ENCODE results near the gene KAZN.

Gene KAZN

DNA sequence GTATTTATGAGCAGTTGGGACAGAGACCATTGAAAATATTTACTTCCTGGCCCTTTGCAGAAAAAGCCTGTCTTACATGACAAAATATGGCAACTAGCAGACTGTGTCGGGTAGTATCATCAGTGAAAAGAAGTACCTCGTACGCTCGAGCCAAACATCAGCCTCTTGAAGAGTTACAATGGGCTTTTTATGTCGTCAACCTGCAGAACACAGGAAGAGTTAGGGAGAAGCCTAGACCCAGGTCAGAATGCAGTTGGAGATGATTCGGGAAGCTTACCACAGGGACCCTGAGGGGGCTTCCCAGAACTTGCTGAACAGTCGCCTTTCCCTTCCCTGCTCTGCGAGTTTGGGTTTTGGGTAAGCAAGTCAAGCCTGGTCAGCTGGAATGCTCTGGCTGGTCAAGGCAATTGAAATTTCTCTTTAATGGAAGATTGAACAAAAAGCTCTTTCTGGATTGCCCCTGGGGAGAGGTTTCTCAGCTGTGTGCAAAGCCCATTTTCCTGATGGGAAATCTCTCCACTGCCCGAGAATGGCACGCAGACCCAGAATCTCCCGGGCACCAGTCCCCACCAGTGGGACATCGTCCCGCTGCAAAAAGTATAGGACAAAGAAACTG lies 291.4 kb downstream of the KAZN start:
- Histone ChIP-seq H2BK5ac (ENCODE audit: low read depth, low read length, poor library complexity) (no peak overlapping the region), H3K4me1 (ENCODE audit: control insufficient read depth in 1 of 2, insufficient read depth in 2 of 2, low read length in 2 of 2) (no peaks in the 10 kb centered on the region), H2BK120ac (ENCODE audit: insufficient read depth, low read length, poor library complexity) (no peak overlapping the region), H4K91ac (ENCODE audit: low read depth, low read length) (no peak overlapping the region), H3K18ac (ENCODE audit: low read length) (no peak overlapping the region), H3K36me3 (ENCODE audit: control insufficient read depth in 1 of 2, insufficient read depth in 2 of 2, low read length in 2 of 2) (no peaks in the 10 kb centered on the region), H2BK12ac (ENCODE audit: low read length) (no peak overlapping the region), H3K9me3 (ENCODE audit: insufficient read depth, low read depth, low read length) (no peaks in the 10 kb centered on the region), H3K79me2 (ENCODE audit: control insufficient read depth, insufficient read depth, low read length, poor library complexity) (no peaks in the 10 kb centered on the region), H3K27ac (ENCODE audit: low read depth, low read length) (no peak overlapping the region), H3K23ac (ENCODE audit: low read length) (no peak overlapping the region), H3K4me2 (ENCODE audit: low read length) (no peak overlapping the region), H3K4ac (ENCODE audit: low read depth, low read length) (no peak overlapping the region), H3K79me1 (ENCODE audit: low read length) (no peaks in the 10 kb centered on the region), H4K12ac (ENCODE audit: low read depth, low read length) (no peak overlapping the region), H2AK5ac (ENCODE audit: low read length) (no peak overlapping the region), H3K27me3 (ENCODE audit: insufficient read depth, low read length) (no peaks in the 10 kb centered on the region), H4K8ac (ENCODE audit: low read depth, low read length) (no peak overlapping the region), H3K9ac (ENCODE audit: low read length) (no peak overlapping the region), H3K14ac (ENCODE audit: low read length) (no peak overlapping the region), H2AFZ (ENCODE audit: insufficient read depth, low read length, poor library complexity) (no peak overlapping the region), H3K4me3 (ENCODE audit: low read depth, low read length) (no peak overlapping the region)
- no peak for DNase-seq
- no CpG with 5 or more reads among the region's 13 CpGs for WGBS (ENCODE audit: extremely low coverage, insufficient coverage, insufficient read length)

DNA sequence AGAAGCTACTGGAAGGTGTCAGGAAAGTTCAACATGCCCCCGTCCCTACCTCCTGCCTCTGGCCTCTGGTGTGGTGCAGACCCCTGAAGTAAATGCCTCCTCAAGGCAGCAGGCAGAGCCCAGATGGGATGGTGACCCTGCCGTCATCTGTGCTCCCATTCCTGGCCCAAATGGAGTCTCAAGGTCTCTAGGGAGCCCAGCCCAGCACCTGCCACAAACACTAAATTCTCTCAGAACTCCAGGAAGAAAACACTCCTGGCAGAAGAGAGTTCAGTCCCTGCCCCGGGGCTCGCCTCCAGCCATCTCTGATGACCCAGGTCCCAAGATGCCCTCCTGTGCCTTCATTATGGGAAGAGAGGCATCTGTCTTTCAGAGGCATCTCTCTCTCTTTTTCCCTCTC lies 293.5 kb downstream of the KAZN start:
- Histone ChIP-seq H4K8ac (ENCODE audit: low read depth, low read length) (no peak overlapping the region), H3K79me1 (ENCODE audit: low read length) (no peaks in the 10 kb centered on the region), H2BK120ac (ENCODE audit: insufficient read depth, low read length, poor library complexity) (no peak overlapping the region), H3K27ac (ENCODE audit: low read depth, low read length) (no peak overlapping the region), H2AFZ (ENCODE audit: insufficient read depth, low read length, poor library complexity) (no peak overlapping the region), H3K4me2 (ENCODE audit: low read length) (no peak overlapping the region), H3K4me3 (ENCODE audit: low read depth, low read length) (no peak overlapping the region), H2BK12ac (ENCODE audit: low read length) (no peak overlapping the region), H3K4me1 (ENCODE audit: control insufficient read depth in 1 of 2, insufficient read depth in 2 of 2, low read length in 2 of 2) (peaks cover 0 to 2% of the 10 kb centered on the region in 2 experiments), H3K23ac (ENCODE audit: low read length) (no peak overlapping the region), H3K18ac (ENCODE audit: low read length) (no peak overlapping the region), H3K9ac (ENCODE audit: low read length) (no peak overlapping the region), H4K12ac (ENCODE audit: low read depth, low read length) (no peak overlapping the region), H3K27me3 (ENCODE audit: insufficient read depth, low read length) (no peaks in the 10 kb centered on the region), H3K4ac (ENCODE audit: low read depth, low read length) (no peak overlapping the region), H3K9me3 (ENCODE audit: insufficient read depth, low read depth, low read length) (no peaks in the 10 kb centered on the region), H4K91ac (ENCODE audit: low read depth, low read length) (no peak overlapping the region), H3K36me3 (ENCODE audit: control insufficient read depth in 1 of 2, insufficient read depth in 2 of 2, low read length in 2 of 2) (no peaks in the 10 kb centered on the region), H3K14ac (ENCODE audit: low read length) (no peak overlapping the region), H2BK5ac (ENCODE audit: low read depth, low read length, poor library complexity) (no peak overlapping the region), H2AK5ac (ENCODE audit: low read length) (no peak overlapping the region), H3K79me2 (ENCODE audit: control insufficient read depth, insufficient read depth, low read length, poor library complexity) (no peaks in the 10 kb centered on the region)
- WGBS (ENCODE audit: extremely low coverage, insufficient coverage, insufficient read length) = no CpG with 5 or more reads among the region's 4 CpGs
- peak in 1 of 2 donors; percentile 31 for DNase-seq

DNA sequence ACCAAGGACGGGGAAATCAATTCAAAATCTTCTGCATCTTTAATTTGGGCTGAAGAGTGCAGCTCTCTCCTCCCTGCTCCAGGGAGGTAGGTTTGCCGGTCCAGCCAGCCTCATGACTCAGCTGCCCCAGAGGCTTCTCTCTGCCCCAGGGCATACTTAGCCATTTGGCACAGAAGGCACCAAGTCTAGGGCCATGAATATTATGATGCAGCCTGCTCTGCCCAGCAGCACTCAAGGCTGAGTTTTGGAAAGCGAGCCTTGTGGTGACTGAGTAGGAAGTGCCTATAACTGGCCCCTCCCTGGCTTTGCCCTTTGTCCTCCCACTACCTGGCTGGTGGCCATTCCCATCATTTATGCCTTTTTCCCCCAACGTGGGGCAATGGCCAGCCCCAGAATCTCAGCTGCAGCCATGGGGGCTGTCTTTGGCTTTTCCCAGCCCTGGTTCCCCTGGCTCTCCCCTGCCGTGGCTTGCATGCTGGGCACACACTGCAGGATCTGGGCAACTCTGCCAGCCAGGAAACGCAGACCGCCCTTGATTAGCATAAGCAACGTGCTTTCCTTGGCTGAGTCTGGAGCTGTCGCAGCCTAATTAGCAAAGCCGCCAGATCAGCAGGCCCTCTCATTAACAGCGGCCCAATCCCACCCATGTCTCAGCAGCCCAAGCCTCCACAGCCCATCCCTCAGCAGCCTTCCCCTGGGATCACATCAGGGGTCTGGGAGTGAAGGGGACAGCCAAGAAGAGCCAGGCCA lies 296.5 kb downstream of the KAZN start:
- Histone ChIP-seq H2BK12ac (ENCODE audit: low read length) (no peak overlapping the region), H3K79me2 (ENCODE audit: control insufficient read depth, insufficient read depth, low read length, poor library complexity) (no peaks in the 10 kb centered on the region)
- no CpG with 5 or more reads among the region's 11 CpGs for WGBS (ENCODE audit: extremely low coverage, insufficient coverage, insufficient read length)

DNA sequence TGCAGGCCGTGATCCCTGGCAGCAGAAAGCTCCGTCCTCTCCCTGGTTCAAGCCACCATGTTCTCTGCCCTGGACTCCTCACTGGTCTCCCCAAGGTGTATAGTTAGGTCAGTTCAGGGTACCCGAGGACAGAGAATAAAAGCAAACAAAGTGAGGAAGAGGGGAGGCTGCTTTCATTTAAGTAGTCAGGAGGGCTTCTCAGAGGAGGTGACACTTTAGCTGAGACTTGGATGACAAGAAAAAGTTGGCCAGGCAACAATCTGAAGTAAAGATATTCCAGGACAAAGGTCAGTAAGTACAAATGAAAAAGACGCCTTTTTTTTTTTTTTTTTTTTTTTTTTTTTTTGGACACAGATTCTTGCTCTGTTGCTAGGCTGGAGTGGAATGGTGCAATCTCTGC lies 297.2 kb downstream of the KAZN start:
- Histone ChIP-seq H4K8ac (ENCODE audit: low read depth, low read length) (no peak overlapping the region), H3K4me1 (ENCODE audit: control insufficient read depth in 1 of 2, insufficient read depth in 2 of 2, low read length in 2 of 2) (peaks cover 0 to 4% of the 10 kb centered on the region in 2 experiments), H3K79me1 (ENCODE audit: low read length) (no peaks in the 10 kb centered on the region), H2AFZ (ENCODE audit: insufficient read depth, low read length, poor library complexity) (no peak overlapping the region), H2BK120ac (ENCODE audit: insufficient read depth, low read length, poor library complexity) (no peak overlapping the region), H4K91ac (ENCODE audit: low read depth, low read length) (no peak overlapping the region), H3K9ac (ENCODE audit: low read length) (no peak overlapping the region), H3K4me3 (ENCODE audit: low read depth, low read length) (no peak overlapping the region), H3K14ac (ENCODE audit: low read length) (no peak overlapping the region), H3K27ac (ENCODE audit: low read depth, low read length) (no peak overlapping the region), H4K12ac (ENCODE audit: low read depth, low read length) (no peak overlapping the region), H3K4me2 (ENCODE audit: low read length) (no peak overlapping the region), H3K36me3 (ENCODE audit: control insufficient read depth in 1 of 2, insufficient read depth in 2 of 2, low read length in 2 of 2) (no peaks in the 10 kb centered on the region), H3K9me3 (ENCODE audit: insufficient read depth, low read depth, low read length) (no peaks in the 10 kb centered on the region), H2BK5ac (ENCODE audit: low read depth, low read length, poor library complexity) (no peak overlapping the region), H3K27me3 (ENCODE audit: insufficient read depth, low read length) (no peaks in the 10 kb centered on the region), H2AK5ac (ENCODE audit: low read length) (no peak overlapping the region), H3K18ac (ENCODE audit: low read length) (no peak overlapping the region), H2BK12ac (ENCODE audit: low read length) (no peak overlapping the region), H3K4ac (ENCODE audit: low read depth, low read length) (no peak overlapping the region), H3K79me2 (ENCODE audit: control insufficient read depth, insufficient read depth, low read length, poor library complexity) (no peaks in the 10 kb centered on the region), H3K23ac (ENCODE audit: low read length) (no peak overlapping the region)
- no CpG with 5 or more reads among the region's 4 CpGs for WGBS (ENCODE audit: extremely low coverage, insufficient coverage, insufficient read length)
- no peak for DNase-seq

More for the DNA sequence above, 296.5 kb downstream of the KAZN start:
- Histone ChIP-seq H2AFZ (ENCODE audit: insufficient read depth, low read length, poor library complexity) (no peak overlapping the region), H2BK5ac (ENCODE audit: low read depth, low read length, poor library complexity) (no peak overlapping the region), H4K91ac (ENCODE audit: low read depth, low read length) (no peak overlapping the region), H3K4me3 (ENCODE audit: low read depth, low read length) (no peak overlapping the region), H3K4ac (ENCODE audit: low read depth, low read length) (no peak overlapping the region), H3K79me1 (ENCODE audit: low read length) (no peaks in the 10 kb centered on the region), H3K27ac (ENCODE audit: low read depth, low read length) (no peak overlapping the region), H3K36me3 (ENCODE audit: control insufficient read depth in 1 of 2, insufficient read depth in 2 of 2, low read length in 2 of 2) (no peaks in the 10 kb centered on the region), H2BK120ac (ENCODE audit: insufficient read depth, low read length, poor library complexity) (no peak overlapping the region), H3K27me3 (ENCODE audit: insufficient read depth, low read length) (no peaks in the 10 kb centered on the region), H2AK5ac (ENCODE audit: low read length) (no peak overlapping the region), H3K9me3 (ENCODE audit: insufficient read depth, low read depth, low read length) (no peaks in the 10 kb centered on the region), H3K4me2 (ENCODE audit: low read length) (no peak overlapping the region), H4K8ac (ENCODE audit: low read depth, low read length) (no peak overlapping the region), H3K14ac (ENCODE audit: low read length) (no peak overlapping the region), H3K23ac (ENCODE audit: low read length) (no peak overlapping the region), H3K9ac (ENCODE audit: low read length) (no peak overlapping the region), H3K4me1 (ENCODE audit: control insufficient read depth in 1 of 2, insufficient read depth in 2 of 2, low read length in 2 of 2) (peaks cover 0 to 4% of the 10 kb centered on the region in 2 experiments), H3K18ac (ENCODE audit: low read length) (no peak overlapping the region), H4K12ac (ENCODE audit: low read depth, low read length) (no peak overlapping the region)
- DNase-seq = peak; percentile 66 to 80
